HL-60/S4 treated with retinoic acid at 250 ng/mL for 4 days and 3 days (cell line): ENCODE results near the gene HPSE2.

Experiments used
- in situ Hi-C: fragments of 300-500 bp; cut with MboI; formaldehyde crosslinking; loops from 2 replicates; pipeline ENCODE4 v1.7.0; 2022; ENCODE audit warnings: low sequenced_read_pairs

Gene HPSE2

DNA sequence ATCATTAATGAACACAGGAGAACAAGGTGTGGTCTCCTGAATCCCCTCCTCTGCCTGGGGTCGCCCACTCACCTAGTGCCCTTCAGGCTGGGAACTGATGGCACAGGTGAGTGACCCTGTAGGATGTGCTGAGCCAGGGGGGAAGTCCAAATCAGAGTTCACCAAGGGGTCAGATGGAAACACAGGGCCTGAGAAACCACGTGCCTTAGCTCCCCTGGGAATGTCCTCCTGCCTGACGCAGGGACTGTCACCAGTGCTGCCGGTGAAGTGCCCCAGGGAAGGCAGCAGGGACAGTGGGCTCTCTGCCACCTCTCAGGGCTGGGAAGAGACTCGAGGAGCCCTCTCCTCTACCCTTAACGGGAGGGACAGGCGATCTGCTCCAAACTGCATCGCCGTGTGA is 814.9 kb downstream of the HPSE2 start:
- in situ Hi-C loops, result no loop called here

GRCh38 chr10:98419469-98420261 is 816.0 kb downstream of the HPSE2 start:
- in situ Hi-C loops, result no loop called here

GRCh38 chr10:98418665-98419468 is 816.8 kb downstream of the HPSE2 start:
- in situ Hi-C loops, result no loop called here

DNA sequence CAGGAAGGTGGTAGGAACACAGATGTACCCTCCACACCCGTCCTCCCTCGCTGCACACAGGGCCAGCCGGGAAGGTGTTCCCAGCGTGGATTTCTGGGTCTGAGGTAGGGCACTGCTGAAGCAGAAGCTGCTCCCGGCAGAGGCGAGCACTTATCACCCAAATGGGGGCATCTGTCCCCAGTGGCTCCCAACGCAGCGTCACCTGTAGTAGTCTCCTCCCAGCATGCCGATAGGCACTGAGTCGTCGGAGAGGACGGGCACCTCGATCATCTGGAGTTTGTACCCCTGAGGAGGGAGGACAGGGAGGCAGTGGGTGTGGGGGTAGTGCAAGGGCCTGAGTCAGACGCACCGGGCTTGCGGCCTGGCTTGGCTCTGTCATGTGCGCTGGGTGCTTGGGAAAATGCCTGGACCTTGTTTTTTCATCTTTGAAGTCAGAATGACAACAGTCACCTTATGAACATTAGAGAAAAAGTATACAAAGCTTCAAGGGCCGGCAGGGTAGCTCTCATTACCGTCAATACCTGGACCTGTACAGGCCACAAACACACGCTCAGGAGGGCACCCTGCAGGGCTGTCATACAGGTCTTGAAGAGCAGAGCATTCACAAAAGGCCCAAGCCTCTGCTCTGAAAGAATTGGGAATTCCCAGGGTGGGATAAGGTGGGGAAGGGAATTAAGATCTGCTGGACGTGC is 817.5 kb downstream of the HPSE2 start:
- in situ Hi-C loops, result no loop called here

DNA sequence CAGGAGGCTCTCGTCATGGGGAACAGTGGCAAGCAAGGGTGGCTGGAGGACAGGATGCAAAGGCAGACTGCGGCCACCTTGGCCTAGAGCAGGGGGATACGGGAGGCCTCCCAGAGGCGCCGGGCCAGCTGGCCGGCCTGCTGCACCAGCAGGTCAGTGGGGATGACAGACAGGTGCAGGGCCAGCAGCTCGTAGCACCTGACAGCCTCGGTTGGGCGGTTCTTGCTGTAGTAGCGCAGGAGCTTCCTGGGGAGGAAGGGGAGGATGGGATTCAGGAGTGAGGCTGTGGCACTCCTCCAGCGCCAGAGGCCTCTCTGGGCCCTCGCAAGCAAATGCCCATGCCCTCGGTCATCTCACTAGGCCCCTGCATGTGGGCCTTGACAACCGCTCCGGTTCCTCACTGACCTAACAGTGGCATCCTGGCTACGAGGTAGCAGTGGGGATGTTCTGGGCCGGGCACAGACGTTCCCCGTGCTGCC is 818.1 kb downstream of the HPSE2 start:
- in situ Hi-C loops, result no loop called here

GRCh38 chr10:98416606-98417388 is 818.9 kb downstream of the HPSE2 start:
- in situ Hi-C loops, result no loop called here

DNA sequence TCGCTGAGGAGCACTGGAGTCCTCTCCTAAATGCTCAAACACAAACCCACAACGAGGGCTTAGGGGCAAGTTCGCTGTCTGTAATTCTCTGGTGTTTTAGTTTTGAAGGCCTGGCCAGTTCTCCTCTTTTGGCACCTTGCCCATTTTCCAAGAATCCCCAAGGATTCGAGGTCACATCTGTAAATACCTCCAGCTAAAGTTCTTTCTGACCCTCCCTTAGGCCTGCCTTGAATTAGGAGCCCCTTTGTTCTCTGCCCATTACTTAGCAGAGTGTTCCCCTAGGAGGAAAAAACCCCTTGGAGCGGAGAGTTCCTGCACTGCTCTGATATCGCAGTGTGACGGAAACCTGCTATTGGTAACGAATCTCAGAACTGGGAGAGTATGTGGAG is 819.9 kb downstream of the HPSE2 start:
- in situ Hi-C loops, result no loop called here

GRCh38 chr10:98414932-98415730 is 820.5 kb downstream of the HPSE2 start, which contains the start of gene PYROXD2:
Gene PYROXD2 (minus strand): TSS chr10:98415182. CDS start chr10:98415135, 47 bp downstream.
- in situ Hi-C loops, result no loop called here

DNA sequence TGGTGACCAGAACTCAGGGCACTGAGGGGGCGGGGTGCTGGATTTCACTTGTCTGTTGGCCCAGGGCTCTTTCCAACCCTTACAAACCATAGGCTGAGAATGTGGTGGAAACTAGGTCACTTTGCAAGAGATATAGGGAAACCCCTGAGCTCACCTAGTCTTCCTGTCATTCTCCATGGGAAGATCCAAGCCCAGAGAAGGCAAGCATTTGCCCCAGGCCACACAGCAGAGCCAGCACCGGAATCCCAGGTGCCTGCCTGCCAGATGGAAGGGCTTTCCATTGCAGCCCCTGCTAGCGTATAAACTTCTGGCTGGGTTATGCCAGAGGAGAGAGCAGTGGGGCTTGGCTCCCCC is 821.1 kb downstream of the HPSE2 start:
- in situ Hi-C loops, result no loop called here

- in situ Hi-C loops, result no loop called here
Observed at GRCh38 chr10:98411768-98412167, 823.9 kb downstream of the HPSE2 start.

GRCh38 chr10:98411166-98411565 is 824.5 kb downstream of the HPSE2 start:
- in situ Hi-C loops, result no loop called here

- in situ Hi-C loops, result no loop called here
Observed at GRCh38 chr10:98410759-98411158, 824.9 kb downstream of the HPSE2 start.

- in situ Hi-C loops, result no loop called here
Observed at GRCh38 chr10:98410135-98410743, 825.4 kb downstream of the HPSE2 start.

DNA sequence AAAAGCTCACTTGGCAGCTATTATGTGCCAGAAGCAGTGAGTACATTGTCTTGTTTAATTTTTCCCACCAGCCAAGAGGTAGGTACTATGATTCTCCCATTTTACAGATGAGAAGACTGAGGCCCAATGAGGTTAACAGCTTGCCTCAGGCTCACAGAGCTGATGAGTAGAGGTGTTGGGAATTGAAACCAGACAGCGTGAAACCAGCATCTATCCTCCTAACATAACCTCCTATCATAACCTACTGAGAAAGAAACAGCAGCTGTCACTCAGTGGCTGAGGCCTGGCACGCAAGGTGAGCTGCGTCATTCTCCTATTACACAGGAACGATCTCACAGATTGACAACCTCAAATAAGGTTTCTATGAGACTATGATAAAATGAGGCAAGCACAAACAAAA is 826.9 kb downstream of the HPSE2 start:
- in situ Hi-C loops, result no loop called here

DNA sequence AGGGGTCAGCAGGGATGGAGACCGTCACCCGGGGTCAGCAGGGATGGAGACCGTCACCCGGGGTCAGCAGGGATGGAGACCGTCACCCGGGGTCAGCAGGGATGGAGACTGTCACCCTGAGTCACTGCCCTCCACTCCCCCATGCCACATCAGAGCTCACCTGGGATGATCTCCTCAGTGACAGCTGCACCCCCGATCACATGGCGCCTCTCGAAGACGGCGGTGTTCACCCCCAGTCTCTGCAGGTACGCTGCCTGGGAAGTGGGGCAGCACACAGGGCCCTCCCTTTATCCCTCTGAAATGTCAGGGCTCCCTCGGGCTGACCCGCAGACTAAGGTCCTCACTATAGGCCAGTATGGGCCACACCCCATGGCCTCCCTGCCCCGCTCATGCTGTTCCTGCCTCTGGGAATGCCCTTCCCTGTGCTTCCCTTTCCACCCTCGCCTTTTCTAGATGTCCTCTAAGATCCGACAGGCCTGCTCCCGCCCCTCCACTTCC is 827.9 kb downstream of the HPSE2 start:
- in situ Hi-C loops, result no loop called here
